NB4 (cell line): ENCODE data around the gene TP53.

Experiments
- POLR2A ChIP-seq: IDR thresholded peaks from 2 replicates; pipeline ENCODE4 v1.6.1; 2011; ENCODE audit warnings: mild to moderate bottlenecking; ENCODE audit not compliant: insufficient read length; ENCODE audit errors: extremely low read depth
- TF ChIP-seq, protein P1 (sequence below): IDR thresholded peaks from one replicate; pipeline ENCODE4 v1.5.1; 2012; ENCODE audit warnings: low read depth, low read length

- TF ChIP-seq, protein P1, sequence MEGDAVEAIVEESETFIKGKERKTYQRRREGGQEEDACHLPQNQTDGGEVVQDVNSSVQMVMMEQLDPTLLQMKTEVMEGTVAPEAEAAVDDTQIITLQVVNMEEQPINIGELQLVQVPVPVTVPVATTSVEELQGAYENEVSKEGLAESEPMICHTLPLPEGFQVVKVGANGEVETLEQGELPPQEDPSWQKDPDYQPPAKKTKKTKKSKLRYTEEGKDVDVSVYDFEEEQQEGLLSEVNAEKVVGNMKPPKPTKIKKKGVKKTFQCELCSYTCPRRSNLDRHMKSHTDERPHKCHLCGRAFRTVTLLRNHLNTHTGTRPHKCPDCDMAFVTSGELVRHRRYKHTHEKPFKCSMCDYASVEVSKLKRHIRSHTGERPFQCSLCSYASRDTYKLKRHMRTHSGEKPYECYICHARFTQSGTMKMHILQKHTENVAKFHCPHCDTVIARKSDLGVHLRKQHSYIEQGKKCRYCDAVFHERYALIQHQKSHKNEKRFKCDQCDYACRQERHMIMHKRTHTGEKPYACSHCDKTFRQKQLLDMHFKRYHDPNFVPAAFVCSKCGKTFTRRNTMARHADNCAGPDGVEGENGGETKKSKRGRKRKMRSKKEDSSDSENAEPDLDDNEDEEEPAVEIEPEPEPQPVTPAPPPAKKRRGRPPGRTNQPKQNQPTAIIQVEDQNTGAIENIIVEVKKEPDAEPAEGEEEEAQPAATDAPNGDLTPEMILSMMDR: no peak
- TF ChIP-seq POLR2A: no peak
These were observed 1.6 kb upstream of the TP53 start for GRCh38 chr17:7688808-7689316.
